ENCODE data around the gene SEC14L6. TPM values are rescaled to one million over a fixed set of nuclear protein-coding genes. Genes with fewer than 3 reads are reported as not detected.

Gene SEC14L6
- total RNA-seq, 1 donor from 2014 or later: 0.16 TPM

- no peaks in the 10 kb centered on the region for H3K9me3 ChIP-seq (ENCODE audit: insufficient read depth, low read depth, low read length)
- peaks cover 49% of the 10 kb centered on the region for H4K20me1 ChIP-seq (ENCODE audit: insufficient read depth, low read length)
- no peak overlapping the region for H3K4me2 ChIP-seq (ENCODE audit: low read length)
- Mint-ChIP-seq H3K4me3 (ENCODE audit: unreplicated experiment) (no peak overlapping the region), H3K4me1 (ENCODE audit: low read depth, unreplicated experiment) (peaks cover 14% of the 10 kb centered on the region), H3K27me3 (ENCODE audit: low read depth, unreplicated experiment) (no peaks in the 10 kb centered on the region), H3K36me3 (ENCODE audit: low read depth, unreplicated experiment) (peaks cover 4% of the 10 kb centered on the region), H3K27ac (ENCODE audit: unreplicated experiment) (no peak overlapping the region), H3K9me3 (ENCODE audit: unreplicated experiment) (no peaks in the 10 kb centered on the region)
- H3K27me3 ChIP-seq (ENCODE audit: insufficient read depth, low read length): no peaks in the 10 kb centered on the region
- peaks cover 37% of the 10 kb centered on the region for H3K79me2 ChIP-seq (ENCODE audit: insufficient read depth, low read length)
- no peak overlapping the region for H3K4me3 ChIP-seq (ENCODE audit: insufficient read depth, low read depth, low read length)
- no peak overlapping the region for H2AFZ ChIP-seq (ENCODE audit: low read depth, low read length)
- H3K36me3 ChIP-seq (ENCODE audit: insufficient read depth, low read length): peaks cover 52% of the 10 kb centered on the region
- no peak overlapping the region for H3K27ac ChIP-seq (ENCODE audit: low read depth, low read length)
- TF ChIP-seq CTCF (IDR thresholded peaks at IDR 0.05; ENCODE audit: insufficient read depth, low read depth, low read length) (no peak), EZH2 (IDR thresholded peaks at IDR 0.05; ENCODE audit: insufficient read depth, low read length) (no peak)
- DNase-seq (ENCODE audit: low read depth): no peak
- peaks cover 11% of the 10 kb centered on the region for H3K4me1 ChIP-seq (ENCODE audit: insufficient read depth, low read length)
- no peak for FAIRE-seq
- no peak overlapping the region for H3K9ac ChIP-seq (ENCODE audit: low read length)
Observed at GRCh38 chr22:30586414-30586813, 39.9 kb upstream of the SEC14L6 start.

GRCh38 chr22:30584441-30584840, 37.9 kb upstream of the SEC14L6 start:
- Histone ChIP-seq H3K79me2 (ENCODE audit: insufficient read depth, low read length) (peaks cover 17% of the 10 kb centered on the region), H3K4me2 (ENCODE audit: low read length) (no peak overlapping the region), H3K4me3 (ENCODE audit: insufficient read depth, low read depth, low read length) (no peak overlapping the region), H3K27me3 (ENCODE audit: insufficient read depth, low read length) (no peaks in the 10 kb centered on the region), H3K9ac (ENCODE audit: low read length) (no peak overlapping the region), H3K27ac (ENCODE audit: low read depth, low read length) (no peak overlapping the region), H3K36me3 (ENCODE audit: insufficient read depth, low read length) (peaks cover 66% of the 10 kb centered on the region), H4K20me1 (ENCODE audit: insufficient read depth, low read length) (peaks cover 32% of the 10 kb centered on the region), H2AFZ (ENCODE audit: low read depth, low read length) (no peak overlapping the region), H3K9me3 (ENCODE audit: insufficient read depth, low read depth, low read length) (no peaks in the 10 kb centered on the region), H3K4me1 (ENCODE audit: insufficient read depth, low read length) (no peaks in the 10 kb centered on the region)
- Mint-ChIP-seq H3K9me3 (ENCODE audit: unreplicated experiment) (no peaks in the 10 kb centered on the region), H3K36me3 (ENCODE audit: low read depth, unreplicated experiment) (peaks cover 6% of the 10 kb centered on the region), H3K4me1 (ENCODE audit: low read depth, unreplicated experiment) (peaks cover 2% of the 10 kb centered on the region), H3K27me3 (ENCODE audit: low read depth, unreplicated experiment) (no peaks in the 10 kb centered on the region), H3K4me3 (ENCODE audit: unreplicated experiment) (no peak overlapping the region), H3K27ac (ENCODE audit: unreplicated experiment) (no peak overlapping the region)
- DNase-seq (ENCODE audit: low read depth) (no peak), FAIRE-seq (no peak)
- TF ChIP-seq EZH2 (IDR thresholded peaks at IDR 0.05; ENCODE audit: insufficient read depth, low read length) (no peak), CTCF (IDR thresholded peaks at IDR 0.05; ENCODE audit: insufficient read depth, low read depth, low read length) (no peak)

GRCh38 chr22:30582788-30583545, 36.4 kb upstream of the SEC14L6 start:
- Histone ChIP-seq H3K4me2 (ENCODE audit: low read length) (no peak overlapping the region), H3K4me1 (ENCODE audit: insufficient read depth, low read length) (no peaks in the 10 kb centered on the region), H3K79me2 (ENCODE audit: insufficient read depth, low read length) (peaks cover 10% of the 10 kb centered on the region), H3K4me3 (ENCODE audit: insufficient read depth, low read depth, low read length) (no peak overlapping the region), H4K20me1 (ENCODE audit: insufficient read depth, low read length) (peaks cover 30% of the 10 kb centered on the region), H3K36me3 (ENCODE audit: insufficient read depth, low read length) (peaks cover 57% of the 10 kb centered on the region), H3K27me3 (ENCODE audit: insufficient read depth, low read length) (no peaks in the 10 kb centered on the region), H3K9ac (ENCODE audit: low read length) (no peak overlapping the region), H3K9me3 (ENCODE audit: insufficient read depth, low read depth, low read length) (no peaks in the 10 kb centered on the region), H2AFZ (ENCODE audit: low read depth, low read length) (no peak overlapping the region), H3K27ac (ENCODE audit: low read depth, low read length) (no peak overlapping the region)
- no peak overlapping the region for H3K4me3 Mint-ChIP-seq (ENCODE audit: unreplicated experiment)
- no peak overlapping the region for H3K27ac Mint-ChIP-seq (ENCODE audit: unreplicated experiment)
- H3K36me3 Mint-ChIP-seq (ENCODE audit: low read depth, unreplicated experiment): peaks cover 14% of the 10 kb centered on the region
- peaks cover 2% of the 10 kb centered on the region for H3K4me1 Mint-ChIP-seq (ENCODE audit: low read depth, unreplicated experiment)
- no peak for DNase-seq (ENCODE audit: low read depth)
- FAIRE-seq: no peak
- H3K27me3 Mint-ChIP-seq (ENCODE audit: low read depth, unreplicated experiment): no peaks in the 10 kb centered on the region
- TF ChIP-seq CTCF (IDR thresholded peaks at IDR 0.05; ENCODE audit: insufficient read depth, low read depth, low read length) (no peak), EZH2 (IDR thresholded peaks at IDR 0.05; ENCODE audit: insufficient read depth, low read length) (no peak)
- no peaks in the 10 kb centered on the region for H3K9me3 Mint-ChIP-seq (ENCODE audit: unreplicated experiment)
